Astrocyte of the spinal cord (primary cell): ENCODE measurements around the gene NOTCH2.

Experiments used
- DNase-seq: peaks from one replicate; pipeline ENCODE4 v3.0.0; 2011; ENCODE audit warnings: low read depth, low spot score
- H3K4me3 ChIP-seq: 2 replicates; pipeline ENCODE4 v1.5.1; 2011; ENCODE audit warnings: low read depth, mild to moderate bottlenecking, low read length, moderate library complexity
- in situ Hi-C: cut with HindIII; loops from 2 replicates; pipeline ENCODE4 v1.10.0; 2017; ENCODE audit warnings: low sequenced_read_pairs
- TF ChIP-seq, protein P1 (sequence below): IDR thresholded peaks from 2 replicates; pipeline ENCODE4 v1.5.1; 2012; ENCODE audit warnings: low read depth, mild to moderate bottlenecking, low read length, inconsistent platforms

NOTCH2 gene

DNA sequence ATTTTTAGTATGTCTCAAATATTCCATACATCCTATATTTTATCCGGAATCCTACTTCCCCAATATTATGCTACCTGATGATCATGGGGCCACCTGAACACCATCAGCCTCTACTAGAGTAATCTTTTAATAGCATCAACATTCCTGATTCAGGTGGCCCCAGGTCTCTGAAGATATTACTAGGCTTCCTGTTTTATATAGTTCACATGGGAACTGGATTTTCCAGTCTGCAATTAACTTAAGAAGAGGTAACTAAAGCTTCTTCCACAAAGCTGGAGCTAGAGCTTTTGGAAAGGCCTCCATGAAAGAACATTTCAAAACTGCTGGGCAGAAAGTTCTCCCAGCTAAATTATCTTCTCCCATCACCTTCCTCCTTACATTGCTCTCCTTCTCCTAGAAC is 100.9 kb downstream of the NOTCH2 start:
- no peak overlapping the region for H3K4me3 ChIP-seq
- TF ChIP-seq, protein P1, sequence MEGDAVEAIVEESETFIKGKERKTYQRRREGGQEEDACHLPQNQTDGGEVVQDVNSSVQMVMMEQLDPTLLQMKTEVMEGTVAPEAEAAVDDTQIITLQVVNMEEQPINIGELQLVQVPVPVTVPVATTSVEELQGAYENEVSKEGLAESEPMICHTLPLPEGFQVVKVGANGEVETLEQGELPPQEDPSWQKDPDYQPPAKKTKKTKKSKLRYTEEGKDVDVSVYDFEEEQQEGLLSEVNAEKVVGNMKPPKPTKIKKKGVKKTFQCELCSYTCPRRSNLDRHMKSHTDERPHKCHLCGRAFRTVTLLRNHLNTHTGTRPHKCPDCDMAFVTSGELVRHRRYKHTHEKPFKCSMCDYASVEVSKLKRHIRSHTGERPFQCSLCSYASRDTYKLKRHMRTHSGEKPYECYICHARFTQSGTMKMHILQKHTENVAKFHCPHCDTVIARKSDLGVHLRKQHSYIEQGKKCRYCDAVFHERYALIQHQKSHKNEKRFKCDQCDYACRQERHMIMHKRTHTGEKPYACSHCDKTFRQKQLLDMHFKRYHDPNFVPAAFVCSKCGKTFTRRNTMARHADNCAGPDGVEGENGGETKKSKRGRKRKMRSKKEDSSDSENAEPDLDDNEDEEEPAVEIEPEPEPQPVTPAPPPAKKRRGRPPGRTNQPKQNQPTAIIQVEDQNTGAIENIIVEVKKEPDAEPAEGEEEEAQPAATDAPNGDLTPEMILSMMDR = no peak
- in situ Hi-C loops = no loop called here
- no peak for DNase-seq

DNA sequence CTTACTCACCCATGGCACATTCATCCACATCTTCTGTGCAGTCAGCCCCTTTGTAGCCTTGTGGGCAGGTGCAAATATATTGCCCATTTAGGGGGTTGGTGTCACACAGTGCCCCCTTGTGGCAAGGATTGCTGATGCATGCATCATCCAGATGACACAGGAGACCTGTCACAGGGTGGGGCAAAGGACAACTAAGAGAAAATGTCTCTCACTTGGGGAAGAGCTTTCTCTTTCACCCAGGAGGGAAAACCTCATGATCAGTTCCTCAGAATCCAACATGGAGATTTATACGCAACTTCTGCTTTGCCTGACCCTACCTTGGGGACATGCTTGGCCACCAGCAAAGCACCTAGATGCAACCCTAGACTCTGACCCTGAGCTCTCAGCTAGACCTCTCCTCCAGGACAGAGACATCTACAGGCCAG is 101.4 kb downstream of the NOTCH2 start:
- TF ChIP-seq, protein P1 = peak; percentile 73
- no peak overlapping the region for H3K4me3 ChIP-seq
- in situ Hi-C loops = no loop called here
- peak; percentile 29 for DNase-seq

DNA sequence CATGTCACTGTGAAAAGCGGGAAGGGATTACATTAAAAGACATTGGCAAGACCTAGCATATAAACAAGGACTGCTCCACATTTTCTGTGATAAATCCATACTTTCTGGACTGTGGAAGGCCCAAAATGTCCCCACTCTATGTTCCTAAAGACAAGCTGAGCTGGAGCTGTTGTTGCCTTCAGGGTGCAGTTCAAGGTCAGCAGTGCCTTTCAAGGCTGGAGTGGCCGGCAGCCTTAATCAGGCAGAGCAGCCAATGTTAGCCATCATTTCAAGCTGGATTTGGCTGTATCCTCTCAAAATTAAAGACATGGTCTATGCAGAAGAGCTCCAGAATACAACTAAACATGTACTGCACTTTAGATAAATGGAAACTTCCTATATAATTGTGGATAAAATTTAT is 102.8 kb downstream of the NOTCH2 start:
- no peak overlapping the region for H3K4me3 ChIP-seq
- DNase-seq = no peak
- TF ChIP-seq, protein P1 = no peak
- in situ Hi-C loops = no loop called here

DNA sequence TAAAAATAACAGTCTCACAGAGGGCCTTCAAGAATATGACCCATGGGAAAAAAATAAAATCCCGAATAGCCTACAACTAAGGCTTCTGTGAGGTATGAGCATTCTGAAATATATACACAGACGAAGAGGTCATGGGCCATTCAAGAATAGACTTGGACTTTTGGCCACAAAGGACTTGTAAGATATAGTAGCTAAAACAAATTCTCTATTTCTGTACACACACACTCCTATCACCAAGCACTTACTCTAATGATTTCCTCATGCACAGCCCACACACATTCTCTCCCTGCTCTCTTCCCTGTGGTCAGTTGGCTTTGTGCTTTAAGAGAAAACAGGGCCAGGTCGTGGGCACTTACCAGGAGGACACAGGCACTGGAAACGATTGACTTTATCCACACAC is 103.4 kb downstream of the NOTCH2 start:
- H3K4me3 ChIP-seq = no peak overlapping the region
- in situ Hi-C loops = no loop called here
- DNase-seq = peak; percentile 65
- TF ChIP-seq, protein P1 = no peak

DNA sequence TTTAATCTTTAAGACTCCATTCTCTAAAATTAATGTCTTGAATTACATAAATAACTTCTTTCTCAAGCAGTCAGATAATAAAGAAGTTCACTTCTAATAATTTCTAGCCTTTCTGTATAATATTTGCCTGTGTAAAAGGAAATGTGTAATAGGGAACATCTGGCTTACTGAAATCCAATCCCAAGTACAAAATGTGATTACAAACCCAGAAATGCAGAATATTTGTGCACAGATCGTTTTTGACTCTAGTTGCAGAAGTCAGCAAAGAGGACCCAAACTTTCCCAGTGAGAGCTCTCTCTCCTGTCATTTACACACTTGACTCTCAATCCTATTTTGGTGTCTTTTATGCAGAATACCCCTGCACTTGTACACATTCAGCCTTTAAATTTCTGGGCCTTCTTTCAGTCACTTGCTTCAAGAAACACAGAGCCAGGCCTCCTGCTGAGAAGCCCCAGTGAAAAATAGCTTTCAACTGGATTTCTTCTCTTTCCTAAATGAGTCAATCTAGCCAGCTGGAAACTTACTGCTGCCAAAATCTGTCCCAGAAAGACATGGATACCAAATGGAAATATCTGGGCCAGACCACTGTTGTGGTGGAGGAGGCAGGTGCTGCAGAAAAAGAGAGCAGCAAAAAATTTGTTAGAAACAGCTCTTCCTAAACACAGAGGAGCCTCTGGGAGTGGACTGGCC is 104.6 kb downstream of the NOTCH2 start:
- DNase-seq = peak; percentile 92
- in situ Hi-C loops = no loop called here
- no peak overlapping the region for H3K4me3 ChIP-seq
- TF ChIP-seq, protein P1 = no peak

DNA sequence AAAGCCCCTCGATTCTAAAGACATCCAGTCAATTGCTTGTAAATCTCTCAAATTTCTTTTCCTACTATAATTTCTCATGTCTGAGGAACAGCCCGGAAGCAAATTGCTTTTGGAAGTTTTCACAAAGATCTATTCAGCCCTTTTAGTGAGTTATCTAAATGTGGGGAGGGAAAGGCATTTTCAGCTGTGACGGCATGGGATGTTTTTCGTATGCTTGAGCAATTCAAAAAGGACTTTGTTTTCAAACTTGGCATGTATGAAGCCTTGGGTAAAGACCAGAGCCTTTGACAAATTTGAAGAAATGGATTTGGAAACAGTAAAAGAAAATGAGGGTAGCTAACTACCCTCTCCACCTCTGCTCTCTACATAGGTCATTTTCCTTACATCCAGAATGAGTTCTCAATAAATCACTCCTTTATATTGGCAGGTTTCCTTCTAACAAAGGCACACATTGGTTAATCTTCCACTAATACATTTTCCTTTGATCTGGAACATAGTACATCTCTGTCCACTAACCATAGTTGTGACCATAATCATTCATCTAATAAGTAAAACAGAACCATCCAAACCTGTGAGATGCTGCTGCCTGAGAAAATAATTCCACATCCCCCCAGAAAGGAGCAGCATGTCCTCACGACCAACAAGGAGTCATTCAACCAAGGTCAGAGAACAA is 107.0 kb downstream of the NOTCH2 start:
- TF ChIP-seq, protein P1 = no peak
- H3K4me3 ChIP-seq = no peak overlapping the region
- no peak for DNase-seq
- in situ Hi-C loops = no loop called here
